ENCODE results near the gene CSNK1A1L. TPM values are rescaled to one million over a fixed set of nuclear protein-coding genes. Genes with fewer than 3 reads are reported as not detected.

CSNK1A1L gene
- total RNA-seq, 1 experiment from 2014 or later = not detected

DNA sequence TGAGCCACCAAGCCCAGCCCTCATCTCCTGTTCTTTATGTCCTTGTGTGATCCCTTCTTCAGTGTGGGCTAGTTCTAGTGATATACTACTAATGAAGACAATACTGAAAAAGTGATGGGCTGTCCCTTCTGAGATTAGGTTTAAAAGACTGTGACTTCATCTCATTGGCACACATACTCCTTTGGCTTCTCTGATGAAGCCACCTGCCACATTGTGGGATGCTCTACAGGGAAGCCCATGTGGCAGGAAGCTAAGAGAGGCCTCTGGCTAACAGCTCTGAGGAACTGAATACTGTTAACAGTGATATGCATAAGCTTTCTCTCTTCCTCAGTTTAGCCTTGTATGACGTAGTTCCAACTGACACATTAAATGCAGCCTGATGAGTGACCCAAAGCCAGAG lies 13.6 kb downstream of the CSNK1A1L start:
- H3K79me2 ChIP-seq (ENCODE audit: insufficient read depth, low read length) = no peaks in the 10 kb centered on the region
- no peak for TF ChIP-seq SP1 (IDR thresholded peaks at IDR 0.05; ENCODE audit: low read depth)
- no peak for TF ChIP-seq CBX3 (IDR thresholded peaks at IDR 0.05; ENCODE audit: low read depth)
- TF ChIP-seq EZH2 (IDR thresholded peaks at IDR 0.05) = no peak
- no peak for TF ChIP-seq SRF (IDR thresholded peaks at IDR 0.05; ENCODE audit: low read depth)
- TF ChIP-seq ZNF274 (IDR thresholded peaks at IDR 0.05; ENCODE audit: low read depth, low read length) = no peak
- TF ChIP-seq JUND (IDR thresholded peaks at IDR 0.05) = no peak
- no peak for TF ChIP-seq YY1 (IDR thresholded peaks at IDR 0.05; ENCODE audit: extremely low read depth, insufficient replicate concordance, low read depth, low read length)
- TF ChIP-seq RAD21 (IDR thresholded peaks at IDR 0.05; ENCODE audit: low read depth) = no peak
- TF ChIP-seq SIN3A (IDR thresholded peaks at IDR 0.05; ENCODE audit: low read depth) = no peak
- TF ChIP-seq ZFX (IDR thresholded peaks at IDR 0.05) = no peak
- H3K9me2 ChIP-seq (ENCODE audit: insufficient read depth) = no peaks in the 10 kb centered on the region
- no peaks in the 10 kb centered on the region for H3K4me1 ChIP-seq (ENCODE audit: control insufficient read depth in 1 of 2, insufficient read depth in 2 of 2, low read length in 2 of 2)
- no peaks in the 10 kb centered on the region for H3K9me3 ChIP-seq (ENCODE audit: control insufficient read depth in 1 of 2, insufficient read depth in 1 of 2, low read depth in 1 of 2, low read length in 2 of 2)
- H3K9ac ChIP-seq (ENCODE audit: low read length) = no peak overlapping the region
- H2AFZ ChIP-seq (ENCODE audit: low read depth, low read length, poor library complexity, severe bottlenecking) = no peak overlapping the region
- H3K4me2 ChIP-seq (ENCODE audit: low read length) = no peak overlapping the region
- RAD21 ChIA-PET (ENCODE audit: low non-redundant PET in 1 of 2, low total read pairs in 2 of 2, uncharacterized antibody in 2 of 2, unreplicated experiment in 2 of 2) = interaction anchor here in 1 of 2 experiments (0.5 kb wide), 1 partner anchor 20 kb away, joined by 3 read pairs; no protein-coding TSS in a partner anchor
- ATAC-seq = no peak
- no peaks in the 10 kb centered on the region for H3K36me3 ChIP-seq (ENCODE audit: control insufficient read depth in 1 of 2, insufficient read depth in 2 of 2, low read length in 2 of 2)
- intact Hi-C loops (cut with micrococcal nuclease) = no loop called here
- no peak for DNase-seq (ENCODE audit: low read depth, low spot score)
- H3K27me3 ChIP-seq (ENCODE audit: insufficient read depth, low read length) = peaks cover 54% of the 10 kb centered on the region
- POLR2A ChIA-PET = no interaction called here
- no peak overlapping the region for H3K27ac ChIP-seq (ENCODE audit: low read depth, low read length)
- BruUV-seq (replicated peaks) = no TSS peak
- no peaks in the 10 kb centered on the region for H4K20me1 ChIP-seq (ENCODE audit: insufficient read depth)
- H3K4me3 ChIP-seq (replicated peaks in 1 of 2; ENCODE audit: low read depth in 1 of 2, low read length in 2 of 2) = no peak overlapping the region
- CTCF ChIA-PET = no interaction called here

DNA sequence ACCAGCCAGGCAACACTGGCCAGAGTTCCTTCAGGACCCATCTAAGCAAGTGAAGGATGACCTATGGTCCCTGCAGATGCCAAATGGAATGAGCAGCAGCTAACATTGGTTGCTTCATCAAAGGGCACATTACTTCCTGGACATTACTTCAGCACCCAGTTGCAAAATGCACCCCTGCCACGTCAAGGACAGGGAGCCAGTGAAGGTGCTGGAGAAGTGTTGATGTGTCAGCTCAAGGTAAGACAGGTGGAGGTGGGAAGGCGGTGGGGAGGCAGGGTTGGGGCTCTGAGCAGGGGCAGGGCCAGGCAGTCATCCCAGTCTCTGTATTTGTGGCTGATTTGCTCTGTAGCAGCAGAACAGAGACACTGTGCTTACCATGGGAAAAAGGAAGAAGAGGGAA lies 14.6 kb downstream of the CSNK1A1L start:
- Histone ChIP-seq H3K79me2 (ENCODE audit: insufficient read depth, low read length) (no peaks in the 10 kb centered on the region), H3K9me3 (ENCODE audit: control insufficient read depth in 1 of 2, insufficient read depth in 1 of 2, low read depth in 1 of 2, low read length in 2 of 2) (no peaks in the 10 kb centered on the region), H3K27ac (ENCODE audit: low read depth, low read length) (no peak overlapping the region), H3K4me2 (ENCODE audit: low read length) (no peak overlapping the region), H3K4me3 (replicated peaks in 1 of 2; ENCODE audit: low read depth in 1 of 2, low read length in 2 of 2) (no peak overlapping the region), H3K4me1 (ENCODE audit: control insufficient read depth in 1 of 2, insufficient read depth in 2 of 2, low read length in 2 of 2) (no peaks in the 10 kb centered on the region), H4K20me1 (ENCODE audit: insufficient read depth) (no peaks in the 10 kb centered on the region), H3K36me3 (ENCODE audit: control insufficient read depth in 1 of 2, insufficient read depth in 2 of 2, low read length in 2 of 2) (no peaks in the 10 kb centered on the region), H3K9ac (ENCODE audit: low read length) (no peak overlapping the region), H3K9me2 (ENCODE audit: insufficient read depth) (no peaks in the 10 kb centered on the region), H2AFZ (ENCODE audit: low read depth, low read length, poor library complexity, severe bottlenecking) (no peak overlapping the region), H3K27me3 (ENCODE audit: insufficient read depth, low read length) (peaks cover 54% of the 10 kb centered on the region)
- no TSS peak for BruUV-seq (replicated peaks)
- POLR2A ChIA-PET = no interaction called here
- intact Hi-C loops (cut with micrococcal nuclease) = no loop called here
- CTCF ChIA-PET = no interaction called here
- RAD21 ChIA-PET (ENCODE audit: low non-redundant PET in 1 of 2, low total read pairs in 2 of 2, uncharacterized antibody in 2 of 2, unreplicated experiment in 2 of 2) = no interaction called here
- no peak for ATAC-seq
- no peak for DNase-seq (ENCODE audit: low read depth, low spot score)
- TF ChIP-seq SP1 (IDR thresholded peaks at IDR 0.05; ENCODE audit: low read depth) (no peak), SIN3A (IDR thresholded peaks at IDR 0.05; ENCODE audit: low read depth) (no peak), YY1 (IDR thresholded peaks at IDR 0.05; ENCODE audit: extremely low read depth, insufficient replicate concordance, low read depth, low read length) (no peak), SRF (IDR thresholded peaks at IDR 0.05; ENCODE audit: low read depth) (no peak), EZH2phosphoT487 (IDR thresholded peaks at IDR 0.05; ENCODE audit: borderline replicate concordance) (no peak), FOSL1 (IDR thresholded peaks at IDR 0.05; ENCODE audit: low read depth) (no peak), POLR2A (IDR thresholded peaks at IDR 0.05; ENCODE audit: borderline replicate concordance, extremely low read depth, insufficient read depth, insufficient read length) (no peak), RAD21 (IDR thresholded peaks at IDR 0.05; ENCODE audit: low read depth) (no peak), EGR1 (IDR thresholded peaks at IDR 0.05; ENCODE audit: low read depth) (no peak)
- TF ChIP-seq, protein P1, sequence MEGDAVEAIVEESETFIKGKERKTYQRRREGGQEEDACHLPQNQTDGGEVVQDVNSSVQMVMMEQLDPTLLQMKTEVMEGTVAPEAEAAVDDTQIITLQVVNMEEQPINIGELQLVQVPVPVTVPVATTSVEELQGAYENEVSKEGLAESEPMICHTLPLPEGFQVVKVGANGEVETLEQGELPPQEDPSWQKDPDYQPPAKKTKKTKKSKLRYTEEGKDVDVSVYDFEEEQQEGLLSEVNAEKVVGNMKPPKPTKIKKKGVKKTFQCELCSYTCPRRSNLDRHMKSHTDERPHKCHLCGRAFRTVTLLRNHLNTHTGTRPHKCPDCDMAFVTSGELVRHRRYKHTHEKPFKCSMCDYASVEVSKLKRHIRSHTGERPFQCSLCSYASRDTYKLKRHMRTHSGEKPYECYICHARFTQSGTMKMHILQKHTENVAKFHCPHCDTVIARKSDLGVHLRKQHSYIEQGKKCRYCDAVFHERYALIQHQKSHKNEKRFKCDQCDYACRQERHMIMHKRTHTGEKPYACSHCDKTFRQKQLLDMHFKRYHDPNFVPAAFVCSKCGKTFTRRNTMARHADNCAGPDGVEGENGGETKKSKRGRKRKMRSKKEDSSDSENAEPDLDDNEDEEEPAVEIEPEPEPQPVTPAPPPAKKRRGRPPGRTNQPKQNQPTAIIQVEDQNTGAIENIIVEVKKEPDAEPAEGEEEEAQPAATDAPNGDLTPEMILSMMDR (IDR thresholded peaks at IDR 0.05 in 2 of 3, conservative IDR thresholded peaks at IDR 0.05 in 1 of 3; ENCODE audit: borderline replicate concordance in 1 of 3, insufficient read depth in 1 of 3, low read depth in 2 of 3, low read length in 2 of 3) = no peak
- TF ChIP-seq, protein P2, sequence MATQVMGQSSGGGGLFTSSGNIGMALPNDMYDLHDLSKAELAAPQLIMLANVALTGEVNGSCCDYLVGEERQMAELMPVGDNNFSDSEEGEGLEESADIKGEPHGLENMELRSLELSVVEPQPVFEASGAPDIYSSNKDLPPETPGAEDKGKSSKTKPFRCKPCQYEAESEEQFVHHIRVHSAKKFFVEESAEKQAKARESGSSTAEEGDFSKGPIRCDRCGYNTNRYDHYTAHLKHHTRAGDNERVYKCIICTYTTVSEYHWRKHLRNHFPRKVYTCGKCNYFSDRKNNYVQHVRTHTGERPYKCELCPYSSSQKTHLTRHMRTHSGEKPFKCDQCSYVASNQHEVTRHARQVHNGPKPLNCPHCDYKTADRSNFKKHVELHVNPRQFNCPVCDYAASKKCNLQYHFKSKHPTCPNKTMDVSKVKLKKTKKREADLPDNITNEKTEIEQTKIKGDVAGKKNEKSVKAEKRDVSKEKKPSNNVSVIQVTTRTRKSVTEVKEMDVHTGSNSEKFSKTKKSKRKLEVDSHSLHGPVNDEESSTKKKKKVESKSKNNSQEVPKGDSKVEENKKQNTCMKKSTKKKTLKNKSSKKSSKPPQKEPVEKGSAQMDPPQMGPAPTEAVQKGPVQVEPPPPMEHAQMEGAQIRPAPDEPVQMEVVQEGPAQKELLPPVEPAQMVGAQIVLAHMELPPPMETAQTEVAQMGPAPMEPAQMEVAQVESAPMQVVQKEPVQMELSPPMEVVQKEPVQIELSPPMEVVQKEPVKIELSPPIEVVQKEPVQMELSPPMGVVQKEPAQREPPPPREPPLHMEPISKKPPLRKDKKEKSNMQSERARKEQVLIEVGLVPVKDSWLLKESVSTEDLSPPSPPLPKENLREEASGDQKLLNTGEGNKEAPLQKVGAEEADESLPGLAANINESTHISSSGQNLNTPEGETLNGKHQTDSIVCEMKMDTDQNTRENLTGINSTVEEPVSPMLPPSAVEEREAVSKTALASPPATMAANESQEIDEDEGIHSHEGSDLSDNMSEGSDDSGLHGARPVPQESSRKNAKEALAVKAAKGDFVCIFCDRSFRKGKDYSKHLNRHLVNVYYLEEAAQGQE (IDR thresholded peaks at IDR 0.05; ENCODE audit: low read depth) = no peak
- TF ChIP-seq, protein P3, sequence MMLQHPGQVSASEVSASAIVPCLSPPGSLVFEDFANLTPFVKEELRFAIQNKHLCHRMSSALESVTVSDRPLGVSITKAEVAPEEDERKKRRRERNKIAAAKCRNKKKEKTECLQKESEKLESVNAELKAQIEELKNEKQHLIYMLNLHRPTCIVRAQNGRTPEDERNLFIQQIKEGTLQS (IDR thresholded peaks at IDR 0.05) = no peak
